Endothelial cell (in vitro differentiated cells): ENCODE results near the gene CTNND2. TPM values are rescaled to one million over a fixed set of nuclear protein-coding genes. Genes with fewer than 3 reads are reported as not detected.

Experiments
- DNase-seq: peaks from one replicate; pipeline ENCODE4 v3.0.0; 2021; ENCODE audit warnings: low spot score
- H3K27ac Mint-ChIP-seq: one replicate; pipeline ENCODE4 v1.8.0; 2021; ENCODE audit warnings: mixed read lengths, inconsistent platforms; ENCODE audit not compliant: unreplicated experiment
- H3K27me3 Mint-ChIP-seq: one replicate; pipeline ENCODE4 v1.8.0; 2021; ENCODE audit warnings: mild to moderate bottlenecking, moderate library complexity, mixed read lengths, inconsistent platforms; ENCODE audit not compliant: unreplicated experiment
- H3K36me3 Mint-ChIP-seq: one replicate; pipeline ENCODE4 v1.8.0; 2021; ENCODE audit warnings: mild to moderate bottlenecking, low read depth, mixed read lengths, inconsistent platforms; ENCODE audit not compliant: unreplicated experiment
- H3K4me1 Mint-ChIP-seq: one replicate; pipeline ENCODE4 v1.8.0; 2021; ENCODE audit warnings: mild to moderate bottlenecking, mixed read lengths, inconsistent platforms; ENCODE audit not compliant: unreplicated experiment
- H3K4me3 Mint-ChIP-seq: one replicate; pipeline ENCODE4 v1.8.0; 2021; ENCODE audit warnings: mild to moderate bottlenecking, mixed read lengths, inconsistent platforms; ENCODE audit not compliant: unreplicated experiment
- H3K9me3 Mint-ChIP-seq: one replicate; pipeline ENCODE4 v1.8.0; 2021; ENCODE audit warnings: mixed read lengths, inconsistent platforms; ENCODE audit not compliant: unreplicated experiment
- long read RNA-seq: library from polyadenylated mRNA; unstranded; transcript quantifications from one replicate; pipeline ENCODE4 v2.0.0, GENCODE V29; 2020; ENCODE audit not compliant: unreplicated experiment
- total RNA-seq: library from RNA; stranded (reverse); fragmentation: NEBNext Ultra II Directional; extraction: Animal tissue kit (Norgen Biotek cat#: 25700); gene quantifications from one replicate; pipeline ENCODE4 v1.2.1, GENCODE V29; 2021; ENCODE audit not compliant: unreplicated experiment
- TF ChIP-seq, protein P1 (sequence below): fragments of 200-600 bp; sonication (generic); IDR thresholded peaks from one replicate; pipeline ENCODE4 v1.5.0; 2021; ENCODE audit warnings: antibody characterized with exemption; ENCODE audit not compliant: unreplicated experiment

The CTNND2 gene
- total RNA-seq, result 3.6 TPM
- long read RNA-seq, result 0 reads

DNA sequence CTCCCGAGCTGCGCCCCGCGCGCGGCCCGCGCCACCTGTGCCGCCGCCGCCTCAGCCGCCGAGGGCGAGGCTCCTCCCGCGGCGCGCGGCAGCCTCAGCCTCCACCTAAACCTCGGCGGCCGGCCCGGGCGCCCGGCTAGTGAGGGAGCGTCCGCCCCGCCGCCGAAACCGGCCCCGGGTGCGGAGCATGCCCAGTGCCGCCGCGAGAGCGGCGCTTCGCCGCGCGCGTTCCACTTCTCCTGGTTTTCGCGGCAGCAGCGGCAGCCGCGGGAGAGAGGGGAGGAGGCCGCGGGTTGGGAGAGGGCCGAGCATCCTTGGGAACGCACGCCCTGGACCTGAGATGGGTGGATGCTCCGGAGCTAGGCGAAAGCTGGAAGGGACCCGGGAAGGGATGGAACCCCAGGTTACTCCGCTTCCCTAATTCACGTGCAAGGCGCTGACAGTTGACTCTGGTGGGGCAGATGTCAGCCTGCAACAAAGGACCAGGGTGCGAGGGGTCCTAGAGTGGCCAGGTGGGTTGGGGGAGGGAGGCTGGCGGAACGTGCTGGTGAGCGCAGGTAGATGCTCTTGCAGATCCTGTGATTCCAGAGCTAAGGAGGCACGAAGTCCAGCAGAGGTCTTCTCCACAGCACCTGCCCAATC lies at the start of gene CTNND2:
CTNND2 (minus strand) TSS at position 182 of the 642 bp plus-strand sequence. CDS start 593 bp downstream, outside the sequence.
- Mint-ChIP-seq H3K4me3 (peak within 1 kb of the TSS; percentile 79), H3K4me1 (peaks cover 6% of the 10 kb centered on the region), H3K27me3 (peaks cover 20% of the 10 kb centered on the region), H3K9me3 (no peaks in the 10 kb centered on the region), H3K36me3 (no peaks in the 10 kb centered on the region), H3K27ac (no peak within 1 kb of the TSS)
- TF ChIP-seq, protein P1, sequence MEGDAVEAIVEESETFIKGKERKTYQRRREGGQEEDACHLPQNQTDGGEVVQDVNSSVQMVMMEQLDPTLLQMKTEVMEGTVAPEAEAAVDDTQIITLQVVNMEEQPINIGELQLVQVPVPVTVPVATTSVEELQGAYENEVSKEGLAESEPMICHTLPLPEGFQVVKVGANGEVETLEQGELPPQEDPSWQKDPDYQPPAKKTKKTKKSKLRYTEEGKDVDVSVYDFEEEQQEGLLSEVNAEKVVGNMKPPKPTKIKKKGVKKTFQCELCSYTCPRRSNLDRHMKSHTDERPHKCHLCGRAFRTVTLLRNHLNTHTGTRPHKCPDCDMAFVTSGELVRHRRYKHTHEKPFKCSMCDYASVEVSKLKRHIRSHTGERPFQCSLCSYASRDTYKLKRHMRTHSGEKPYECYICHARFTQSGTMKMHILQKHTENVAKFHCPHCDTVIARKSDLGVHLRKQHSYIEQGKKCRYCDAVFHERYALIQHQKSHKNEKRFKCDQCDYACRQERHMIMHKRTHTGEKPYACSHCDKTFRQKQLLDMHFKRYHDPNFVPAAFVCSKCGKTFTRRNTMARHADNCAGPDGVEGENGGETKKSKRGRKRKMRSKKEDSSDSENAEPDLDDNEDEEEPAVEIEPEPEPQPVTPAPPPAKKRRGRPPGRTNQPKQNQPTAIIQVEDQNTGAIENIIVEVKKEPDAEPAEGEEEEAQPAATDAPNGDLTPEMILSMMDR, result no peak
- DNase-seq, result peak; percentile 71

DNA sequence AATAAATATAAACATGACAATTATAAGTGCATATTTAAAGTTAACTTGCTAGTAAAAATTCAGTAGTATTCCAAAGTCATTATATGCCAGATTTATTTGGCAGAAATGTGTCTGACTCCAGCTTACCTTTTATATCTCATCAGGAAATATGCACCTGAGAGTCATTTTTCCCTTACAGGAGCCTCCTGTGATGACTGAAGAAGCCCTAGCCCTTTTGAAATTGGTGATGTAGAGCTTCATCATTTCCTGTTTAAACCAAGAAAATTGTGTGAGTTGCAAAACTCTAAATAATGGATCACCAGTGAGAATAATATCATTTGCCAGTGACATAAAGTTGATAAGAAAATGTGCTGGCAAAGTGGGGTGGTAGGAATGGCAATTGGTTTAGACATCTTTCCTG lies 42.1 kb upstream of the CTNND2 start:
- no peak for DNase-seq
- no peaks in the 10 kb centered on the region for H3K27me3 Mint-ChIP-seq
- H3K4me3 Mint-ChIP-seq, result no peak overlapping the region
- no peaks in the 10 kb centered on the region for H3K9me3 Mint-ChIP-seq
- H3K27ac Mint-ChIP-seq, result no peak overlapping the region
- H3K4me1 Mint-ChIP-seq, result no peaks in the 10 kb centered on the region
- H3K36me3 Mint-ChIP-seq, result no peaks in the 10 kb centered on the region
- TF ChIP-seq, protein P1, result no peak

DNA sequence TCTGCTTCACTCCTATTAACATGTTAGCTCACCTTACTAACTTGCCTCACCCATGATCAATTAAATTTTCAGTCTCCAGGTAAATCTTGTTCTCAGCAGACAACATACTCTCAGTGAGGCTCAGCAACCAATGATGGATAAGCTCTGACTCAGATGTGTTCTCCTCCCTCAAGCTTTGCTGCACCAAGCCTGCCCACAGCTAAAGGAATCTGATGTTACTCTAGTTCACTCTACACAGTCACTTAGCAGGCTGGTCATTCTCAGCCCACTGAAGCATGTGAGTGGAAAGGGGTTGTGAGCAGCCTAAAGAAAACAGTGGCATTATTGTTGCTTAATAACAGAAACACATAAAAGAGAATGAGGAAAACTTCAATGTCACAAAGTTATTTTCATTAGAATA lies 37.3 kb upstream of the CTNND2 start:
- Mint-ChIP-seq H3K9me3 (no peaks in the 10 kb centered on the region), H3K4me1 (no peaks in the 10 kb centered on the region), H3K4me3 (no peak overlapping the region), H3K27me3 (no peaks in the 10 kb centered on the region), H3K27ac (no peak overlapping the region), H3K36me3 (no peaks in the 10 kb centered on the region)
- TF ChIP-seq, protein P1, result no peak
- no peak for DNase-seq

DNA sequence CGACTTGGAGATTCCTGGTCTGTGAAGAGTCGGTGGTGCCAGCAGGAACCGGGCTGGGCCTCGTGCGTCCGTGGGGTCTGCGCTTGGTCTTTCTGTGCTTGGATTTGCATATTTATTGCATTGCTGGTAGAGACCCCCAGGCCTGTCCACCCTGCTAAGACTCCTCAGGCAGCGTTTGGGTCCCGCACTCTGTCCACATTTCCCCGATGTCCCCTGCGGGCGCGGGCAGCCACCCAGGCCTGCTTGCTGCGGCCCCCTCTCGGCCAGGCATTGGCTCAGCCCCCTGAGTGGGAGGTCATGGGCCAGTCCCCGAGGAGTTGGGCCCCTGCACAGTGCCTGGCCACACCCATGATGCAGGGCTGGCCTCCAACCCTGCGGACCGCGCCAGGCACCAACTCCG lies 27.4 kb upstream of the CTNND2 start:
- no peak overlapping the region for H3K4me3 Mint-ChIP-seq
- no peaks in the 10 kb centered on the region for H3K36me3 Mint-ChIP-seq
- H3K27me3 Mint-ChIP-seq, result peaks cover 2% of the 10 kb centered on the region
- no peaks in the 10 kb centered on the region for H3K9me3 Mint-ChIP-seq
- H3K4me1 Mint-ChIP-seq, result no peaks in the 10 kb centered on the region
- DNase-seq, result no peak
- H3K27ac Mint-ChIP-seq, result no peak overlapping the region
- TF ChIP-seq, protein P1, result no peak

DNA sequence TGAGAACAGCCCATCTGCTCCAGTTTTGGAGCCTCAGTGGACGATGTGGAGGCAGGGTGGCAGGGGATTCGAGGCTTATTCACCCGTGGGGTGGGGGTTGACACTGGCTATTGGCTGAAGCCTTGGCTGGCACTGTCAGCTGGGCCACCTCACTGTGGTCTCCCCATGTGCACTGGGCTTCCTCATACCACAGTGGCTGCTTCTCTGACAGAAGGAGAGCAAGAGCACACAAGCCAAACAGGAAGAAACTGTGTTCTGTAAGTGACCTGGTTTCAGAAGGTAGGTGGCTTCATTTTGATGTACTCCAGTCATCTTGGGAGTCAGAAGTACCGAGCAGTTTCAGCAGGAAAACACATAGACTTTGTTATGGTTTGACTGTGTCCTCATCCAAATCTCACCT lies 24.7 kb upstream of the CTNND2 start:
- Mint-ChIP-seq H3K36me3 (no peaks in the 10 kb centered on the region), H3K27me3 (peaks cover 2% of the 10 kb centered on the region), H3K4me1 (no peaks in the 10 kb centered on the region), H3K27ac (no peak overlapping the region), H3K4me3 (no peak overlapping the region), H3K9me3 (no peaks in the 10 kb centered on the region)
- TF ChIP-seq, protein P1, result no peak
- DNase-seq, result no peak
